ENCODE results near the gene SFT2D2. TPM values are rescaled to one million over a fixed set of nuclear protein-coding genes. Genes with fewer than 3 reads are reported as not detected.
A peak's percentile ranks its signal among the peaks of the same experiment; 100 is the strongest.

The SFT2D2 gene
- total and polyA plus RNA-seq, 2 of the 8 experiments (the other 6 are each of a cell fraction or from before 2014, with no cell fraction given), result 9.0 to 29.0 TPM

DNA sequence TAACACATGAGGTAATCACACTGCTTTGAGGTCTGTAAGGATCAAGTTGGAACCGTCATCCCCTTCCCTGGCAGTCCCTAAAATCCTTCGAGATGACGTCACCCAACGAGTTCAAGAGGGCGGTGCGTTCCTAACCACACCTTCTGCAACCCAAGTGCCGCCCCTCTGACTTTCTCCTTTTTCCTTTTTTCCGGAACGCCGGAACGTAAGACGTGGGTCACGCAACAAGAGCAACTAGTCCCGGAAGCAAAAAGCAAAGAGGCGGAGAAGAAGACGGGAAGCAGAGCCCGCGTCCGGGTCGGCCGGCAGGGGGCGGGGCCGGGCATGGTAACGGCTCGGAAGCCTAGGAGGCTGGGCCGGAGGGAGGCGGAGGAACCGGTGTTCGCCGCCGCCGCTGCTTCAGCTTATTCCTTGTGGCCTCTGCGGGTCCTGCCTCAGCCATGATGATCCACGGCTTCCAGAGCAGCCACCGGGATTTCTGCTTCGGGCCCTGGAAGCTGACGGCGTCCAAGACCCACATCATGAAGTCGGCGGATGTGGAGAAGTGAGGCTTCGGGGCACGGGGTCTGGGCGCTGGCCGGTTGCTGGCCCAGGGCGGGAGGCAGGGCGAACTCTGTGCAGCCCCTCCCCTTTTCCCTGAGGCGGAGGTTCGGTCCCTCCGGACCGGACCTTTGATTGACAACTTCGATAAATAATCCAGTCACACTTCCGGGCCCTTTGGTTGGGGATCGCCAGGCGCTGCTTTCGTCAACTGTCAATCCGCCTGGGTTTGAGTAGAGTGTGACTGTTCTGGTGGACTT, 47.0 kb upstream of the SFT2D2 start, which contains the start of gene TIPRL:
TSS of gene TIPRL (plus strand) at position 325 of the 800 bp plus-strand sequence. CDS start at position 441, 116 bp downstream.
- H3K4me2 ChIP-seq (ENCODE audit: insufficient read depth in 1 of 2, low read depth in 2 of 2, low read length in 2 of 2), result peak within 1 kb of the TSS; percentile 73 to 99
- CTCF ChIA-PET (ENCODE audit: partially characterized antibody), result interaction anchor here (0.6 to 1.4 kb wide), 3 partner anchors 9 to 1374 kb away, joined by 3 to 8 read pairs (median 3); no protein-coding TSS in a partner anchor
- peak within 1 kb of the TSS; percentile 77 for H2AFZ ChIP-seq (ENCODE audit: low read length)
- peak within 1 kb of the TSS; percentile 73; the same call in 1 of the 2 replicates for H3K27ac ChIP-seq (ENCODE audit: low read depth, low read length)
- H2BK12ac ChIP-seq (ENCODE audit: low read depth, low read length), result no peak within 1 kb of the TSS
- H3K36me3 ChIP-seq (ENCODE audit: control insufficient read depth in 2 of 4, insufficient read depth in 4 of 4, low read length in 3 of 4), result no peaks in the 10 kb centered on the region
- DNase-seq (ENCODE audit: low read depth in 1 of 2, low spot score in 2 of 2) (peak; percentile 95 to 96), FAIRE-seq (peak; percentile 92)
- H4K8ac ChIP-seq (ENCODE audit: extremely low read depth, insufficient read depth, low read length), result peak within 1 kb of the TSS; percentile 69; the same call in 1 of the 2 replicates
- H2BK20ac ChIP-seq (ENCODE audit: low read length), result no peak within 1 kb of the TSS
- peak within 1 kb of the TSS; percentile 61 for H4K5ac ChIP-seq (ENCODE audit: insufficient read length, low read depth, low read length)
- no peaks in the 10 kb centered on the region for H4K20me1 ChIP-seq (replicated peaks in 1 of 2; ENCODE audit: control insufficient read depth in 1 of 2, insufficient read depth in 2 of 2, low read length in 2 of 2)
- peaks cover 6% of the 10 kb centered on the region; the same call in 1 of the 2 replicates for H3K23me2 ChIP-seq (ENCODE audit: low read depth, low read length)
- H3K27me3 ChIP-seq (replicated peaks in 1 of 4; ENCODE audit: control insufficient read depth in 3 of 4, extremely low read depth in 1 of 4, insufficient read depth in 3 of 4, low read length in 3 of 4), result no peaks in the 10 kb centered on the region
- peaks cover 0 to 21% of the 10 kb centered on the region in 2 experiments; a peak in 2 of 4 replicates for H3K79me2 ChIP-seq (ENCODE audit: control insufficient read depth in 1 of 2, insufficient read depth in 2 of 2, low read length in 2 of 2)
- no peak within 1 kb of the TSS for H2BK15ac ChIP-seq (ENCODE audit: low read length)
- H3K4me3 ChIP-seq (ENCODE audit: extremely low read depth in 1 of 4, insufficient read depth in 2 of 4, low read depth in 3 of 4, low read length in 4 of 4), result peak within 1 kb of the TSS; percentile 51 to 96 (median 86)
- no peak within 1 kb of the TSS for H3K4ac ChIP-seq (replicated peaks; ENCODE audit: insufficient read length, low read depth, low read length)
- H3K9ac ChIP-seq (replicated peaks in 1 of 4; ENCODE audit: extremely low read depth in 1 of 4, low read depth in 3 of 4, low read length in 3 of 4), result peak within 1 kb of the TSS; percentile 65 to 75 (median 72)
- H3K18ac ChIP-seq (ENCODE audit: extremely low read depth, low read length), result peak within 1 kb of the TSS; percentile 56; the same call in 1 of the 2 replicates
- no peak within 1 kb of the TSS for H2AK5ac ChIP-seq (ENCODE audit: low read depth, low read length)
- POLR2A ChIA-PET (ENCODE audit: partially characterized antibody), result interaction anchor here (0.5 to 1.3 kb wide), 3 partner anchors 47 to 643 kb away, joined by 3 to 6 read pairs (median 4); partner anchors contain the start of gene SFT2D2
- peaks cover 0 to 3% (median 0%) of the 10 kb centered on the region in 4 experiments; a peak in 2 of 7 replicates for H3K4me1 ChIP-seq (replicated peaks in 1 of 4; ENCODE audit: control insufficient read depth in 3 of 4, insufficient read depth in 4 of 4, low read length in 3 of 4)
- H2BK5ac ChIP-seq (ENCODE audit: low read depth, low read length), result peak within 1 kb of the TSS; percentile 77
- H3K79me1 ChIP-seq (ENCODE audit: low read depth, low read length), result 0 out of 2 replicates have a peak, but pooled peaks cover 2% of the 10 kb centered on the region
- no peak within 1 kb of the TSS for H2BK120ac ChIP-seq (replicated peaks; ENCODE audit: low read depth, low read length)
- no peak within 1 kb of the TSS for H3K23ac ChIP-seq (ENCODE audit: insufficient read length)
- 2% methylated on average over 41 of the region's 56 CpGs; no CpG with 5 or more reads in 1 of the 2 experiments for WGBS, 2 experiments (ENCODE audit: extremely low coverage in 1 of 2, insufficient coverage in 1 of 2, insufficient read length in 1 of 2, insufficient replicate concordance in 2 of 2, low coverage in 1 of 2, low lambda C conversion rate in 2 of 2, missing lambda C conversion rate in 1 of 2)
- H3K56ac ChIP-seq (replicated peaks; ENCODE audit: insufficient read length, low read depth, low read length), result no peak within 1 kb of the TSS
- no peaks in the 10 kb centered on the region for H3K9me3 ChIP-seq (ENCODE audit: insufficient read depth in 2 of 2, low read depth in 1 of 2, low read length in 1 of 2)
- no peak within 1 kb of the TSS for H4K91ac ChIP-seq (replicated peaks; ENCODE audit: insufficient read length, low read length)
- H3K14ac ChIP-seq (ENCODE audit: insufficient read length), result no peak within 1 kb of the TSS
- TF ChIP-seq JUN (IDR thresholded peaks at IDR 0.05; ENCODE audit: low read depth, low read length), result peak; percentile 97
- TF ChIP-seq SP1 (IDR thresholded peaks at IDR 0.05; ENCODE audit: low read depth, low read length), result 0 out of 2 replicates have a peak, but pooled peaks have one; percentile 36
- no peak for TF ChIP-seq FOSL1 (IDR thresholded peaks at IDR 0.05; ENCODE audit: insufficient read depth, low read depth, low read length)
- no peak for TF ChIP-seq POU5F1 (IDR thresholded peaks at IDR 0.05; ENCODE audit: low read depth, low read length)
- peak in 1 of 2 experiments; percentile 83; a peak in 2 of 3 replicates for TF ChIP-seq POLR2A (IDR thresholded peaks at IDR 0.05; ENCODE audit: control extremely low read depth in 1 of 2, low read depth in 2 of 2, low read length in 2 of 2)
- no peak for TF ChIP-seq EZH2 (IDR thresholded peaks at IDR 0.05; ENCODE audit: low read depth, low read length, severe bottlenecking)
- no peak for TF ChIP-seq NANOG (IDR thresholded peaks at IDR 0.05; ENCODE audit: insufficient read depth, low read depth, low read length, poor library complexity, severe bottlenecking)
- no peak for TF ChIP-seq RFX5 (IDR thresholded peaks at IDR 0.05; ENCODE audit: borderline replicate concordance, low read depth, low read length)

Measured in H1 (cell line).